Esophagus squamous epithelium (tissue), 5 donors: ENCODE measurements around the gene INPP5D. TPM values are rescaled to one million over a fixed set of nuclear protein-coding genes. Genes with fewer than 3 reads are reported as not detected.

Experiments used
- DNase-seq: peaks from one replicate; lab custom pipeline; 2025; lab: John Stamatoyannopoulos, UW
- H3K27ac ChIP-seq, 4 donors: fragments of 200-600 bp; sonication (generic); one replicate each; pipeline ENCODE4 v1.5.1; 2016 to 2019; ENCODE audit warnings: mild to moderate bottlenecking in 1 of 4
- H3K27me3 ChIP-seq, 4 donors: fragments of 200-600 bp; sonication (generic); 1 replicate in 3 of 4; 2 replicates in 1 of 4; pipeline versions ENCODE4 v1.5.1 to v1.6.0; 2017 to 2021; ENCODE audit warnings: antibody characterized with exemption in 1 of 4
- H3K36me3 ChIP-seq, 3 donors: fragments of 200-600 bp; sonication (generic); one replicate each; pipeline ENCODE4 v1.5.1; 2016 to 2019
- H3K4me1 ChIP-seq, 3 donors: fragments of 200-600 bp; sonication (generic); one replicate each; pipeline ENCODE4 v1.5.1; 2017 to 2019
- H3K4me3 ChIP-seq, 4 donors: fragments of 200-600 bp; sonication (generic); 1 replicate in 3 of 4; 2 replicates in 1 of 4; pipeline ENCODE4 v1.5.1; 2016 to 2019; ENCODE audit warnings: mild to moderate bottlenecking in 2 of 4, moderate library complexity in 1 of 4
- H3K9me3 ChIP-seq, 3 donors: fragments of 200-600 bp; sonication (generic); one replicate each; pipeline ENCODE4 v1.5.1; 2016 to 2019
- POLR2A ChIP-seq, 4 donors: fragments of 450-650 bp; IDR thresholded peaks; one replicate each; pipeline ENCODE4 v1.6.1; 2017; ENCODE audit warnings: antibody characterized with exemption in 4 of 4, mild to moderate bottlenecking in 4 of 4, moderate library complexity in 3 of 4
- WGBS, 2 donors: methylation state at CpG; one replicate each; pipeline ENCODE4 v1.1.5; 2018; 5-methylcytosine and 5-hydroxymethylcytosine counted together
- intact Hi-C: fragments of 100-400 bp; cut with DNase I; formaldehyde crosslinking; loops from one replicate; pipeline ENCODE4 v1.15.0; 2022
- total RNA-seq, 4 donors: library from RNA; depleted of rRNA; stranded (reverse); fragments of >200 nt; gene quantifications; one replicate each; pipeline ENCODE4 v1.1.0, GENCODE V29; 2016
- TF ChIP-seq, protein P1 (sequence below), 6 experiments: fragments of 450-650 bp in 4 of 6; fragments of 200-600 bp in 2 of 6; sonication (generic) in 2 of 6; IDR thresholded peaks; one replicate each; pipeline ENCODE4 v1.5.1; 2016 to 2019; ENCODE audit warnings: antibody characterized with exemption in 6 of 6, mild to moderate bottlenecking in 4 of 6, moderate library complexity in 4 of 6
- donor health status: DM: yes; HTN: yes; CAD: no.

The INPP5D gene
- total RNA-seq, 4 donors from 2014 or later: 2.2 to 36.0 (median 10.2) TPM

DNA sequence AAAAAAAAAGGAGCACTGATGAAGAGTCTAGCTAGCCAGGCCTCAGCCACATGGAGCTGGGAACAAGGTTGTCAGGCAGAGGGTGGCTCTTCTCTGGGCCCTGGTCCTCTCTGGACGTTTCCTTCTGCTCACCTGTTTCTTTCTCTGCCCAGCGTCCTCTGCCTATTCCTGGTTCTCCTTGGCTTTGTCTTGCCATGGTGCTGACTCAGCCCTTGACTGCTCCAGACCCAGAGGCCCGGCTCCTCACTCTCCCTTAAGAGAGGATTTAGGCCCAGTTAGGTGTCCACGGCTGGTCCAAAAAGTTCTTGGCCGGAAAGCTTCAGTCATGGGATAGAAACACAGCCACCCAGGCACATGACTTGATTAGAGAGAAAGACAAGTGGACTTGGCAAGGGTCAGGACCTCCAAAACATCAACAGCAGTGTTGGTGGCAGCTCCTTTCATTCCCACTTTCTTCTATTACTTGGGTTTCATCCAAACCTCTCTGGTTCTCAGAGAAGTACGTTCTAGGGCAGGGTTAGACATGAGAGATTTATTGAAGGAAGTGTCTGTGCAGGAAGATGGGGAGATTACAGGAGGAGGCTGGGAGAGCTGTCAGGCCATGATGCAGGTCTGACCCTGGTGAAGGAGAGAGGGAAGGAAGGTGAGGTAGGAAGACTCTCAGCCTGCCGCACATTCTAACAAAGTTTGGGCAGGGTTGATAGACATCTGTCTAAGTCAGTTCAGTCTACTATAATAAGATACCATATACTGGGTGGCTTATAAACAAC lies 176.9 kb downstream of the INPP5D start:
- intact Hi-C loops: loop anchor here (10.0 kb wide), 1 partner anchor 202 kb away; the partner anchor contains the start of gene NEU2
- no peaks in the 10 kb centered on the region for H3K9me3 ChIP-seq
- no peak for TF ChIP-seq POLR2A (IDR thresholded peaks at IDR 0.05)
- TF ChIP-seq, protein P1, sequence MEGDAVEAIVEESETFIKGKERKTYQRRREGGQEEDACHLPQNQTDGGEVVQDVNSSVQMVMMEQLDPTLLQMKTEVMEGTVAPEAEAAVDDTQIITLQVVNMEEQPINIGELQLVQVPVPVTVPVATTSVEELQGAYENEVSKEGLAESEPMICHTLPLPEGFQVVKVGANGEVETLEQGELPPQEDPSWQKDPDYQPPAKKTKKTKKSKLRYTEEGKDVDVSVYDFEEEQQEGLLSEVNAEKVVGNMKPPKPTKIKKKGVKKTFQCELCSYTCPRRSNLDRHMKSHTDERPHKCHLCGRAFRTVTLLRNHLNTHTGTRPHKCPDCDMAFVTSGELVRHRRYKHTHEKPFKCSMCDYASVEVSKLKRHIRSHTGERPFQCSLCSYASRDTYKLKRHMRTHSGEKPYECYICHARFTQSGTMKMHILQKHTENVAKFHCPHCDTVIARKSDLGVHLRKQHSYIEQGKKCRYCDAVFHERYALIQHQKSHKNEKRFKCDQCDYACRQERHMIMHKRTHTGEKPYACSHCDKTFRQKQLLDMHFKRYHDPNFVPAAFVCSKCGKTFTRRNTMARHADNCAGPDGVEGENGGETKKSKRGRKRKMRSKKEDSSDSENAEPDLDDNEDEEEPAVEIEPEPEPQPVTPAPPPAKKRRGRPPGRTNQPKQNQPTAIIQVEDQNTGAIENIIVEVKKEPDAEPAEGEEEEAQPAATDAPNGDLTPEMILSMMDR (IDR thresholded peaks at IDR 0.05): no peak
- H3K4me3 ChIP-seq: no peak overlapping the region
- no peaks in the 10 kb centered on the region for H3K27me3 ChIP-seq
- no peak for DNase-seq
- H3K36me3 ChIP-seq: no peaks in the 10 kb centered on the region
- peaks cover 2 to 6% (median 4%) of the 10 kb centered on the region in 3 donors for H3K4me1 ChIP-seq
- 69 to 73% methylated on average over 6 to 7 of the region's 7 CpGs for WGBS, 2 donors
- H3K27ac ChIP-seq: no peak overlapping the region

DNA sequence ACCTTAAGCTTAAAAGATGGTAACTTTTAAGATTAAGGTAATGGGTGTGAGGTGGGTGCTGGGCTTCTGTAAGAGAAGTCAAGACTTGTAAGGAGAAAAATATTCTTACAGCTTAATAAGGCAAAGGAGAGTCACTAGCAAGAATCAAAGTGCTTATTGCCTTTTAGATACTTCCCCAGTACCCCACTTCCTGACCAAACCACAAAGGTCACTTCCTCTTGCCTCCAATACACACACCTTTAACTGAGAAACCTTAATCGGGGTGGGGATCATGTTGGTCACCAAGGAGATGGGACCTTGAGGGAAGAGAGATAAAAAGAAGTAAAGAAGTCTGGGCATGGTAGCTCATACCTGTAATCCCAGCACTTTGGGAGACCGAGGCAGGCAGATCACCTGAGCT lies 180.8 kb downstream of the INPP5D start:
- Histone ChIP-seq H3K27ac (no peak overlapping the region), H3K27me3 (no peaks in the 10 kb centered on the region), H3K9me3 (no peaks in the 10 kb centered on the region), H3K4me3 (no peak overlapping the region), H3K36me3 (no peaks in the 10 kb centered on the region), H3K4me1 (peaks cover 5 to 11% (median 5%) of the 10 kb centered on the region in 3 donors)
- TF ChIP-seq, protein P1 (IDR thresholded peaks at IDR 0.05): no peak
- TF ChIP-seq POLR2A (IDR thresholded peaks at IDR 0.05): no peak
- intact Hi-C loops: loop anchor here (10.0 kb wide), 1 partner anchor 386 kb away; no protein-coding TSS in a partner anchor
- no peak for DNase-seq
- 53 to 67% methylated on average over 2 of the region's 2 CpGs for WGBS, 2 donors

DNA sequence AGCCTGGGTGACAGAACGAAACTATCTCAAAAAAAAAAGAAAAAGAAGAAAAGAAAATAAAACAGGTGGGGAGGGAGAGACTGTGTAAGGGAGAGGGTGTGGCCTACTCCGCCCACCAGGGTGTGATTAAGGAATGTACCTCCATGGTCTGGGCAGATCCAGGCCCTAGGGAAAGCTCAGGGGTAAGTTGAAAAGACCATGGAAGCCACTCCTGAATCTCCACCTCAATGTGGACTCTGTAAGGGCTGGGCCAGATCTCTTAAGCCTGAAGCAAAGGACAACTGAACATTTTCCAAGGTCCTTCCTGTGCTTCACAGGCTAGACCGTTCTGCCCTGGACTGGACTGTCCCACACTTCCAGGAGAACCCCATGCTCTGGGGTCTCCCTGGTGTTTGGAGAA lies 181.7 kb downstream of the INPP5D start:
- TF ChIP-seq, protein P1 (IDR thresholded peaks at IDR 0.05): no peak
- no peak for TF ChIP-seq POLR2A (IDR thresholded peaks at IDR 0.05)
- Histone ChIP-seq H3K27ac (peak overlapping the region in 2 of 4 donors; percentile 1 to 26), H3K4me3 (no peak overlapping the region), H3K4me1 (peaks cover 5 to 13% (median 7%) of the 10 kb centered on the region in 3 donors), H3K36me3 (no peaks in the 10 kb centered on the region), H3K9me3 (no peaks in the 10 kb centered on the region), H3K27me3 (no peaks in the 10 kb centered on the region)
- intact Hi-C loops: loop anchor here (10.0 kb wide), 1 partner anchor 387 kb away; no protein-coding TSS in a partner anchor
- DNase-seq: no peak
- 49 to 67% methylated on average over 3 of the region's 3 CpGs for WGBS, 2 donors

DNA sequence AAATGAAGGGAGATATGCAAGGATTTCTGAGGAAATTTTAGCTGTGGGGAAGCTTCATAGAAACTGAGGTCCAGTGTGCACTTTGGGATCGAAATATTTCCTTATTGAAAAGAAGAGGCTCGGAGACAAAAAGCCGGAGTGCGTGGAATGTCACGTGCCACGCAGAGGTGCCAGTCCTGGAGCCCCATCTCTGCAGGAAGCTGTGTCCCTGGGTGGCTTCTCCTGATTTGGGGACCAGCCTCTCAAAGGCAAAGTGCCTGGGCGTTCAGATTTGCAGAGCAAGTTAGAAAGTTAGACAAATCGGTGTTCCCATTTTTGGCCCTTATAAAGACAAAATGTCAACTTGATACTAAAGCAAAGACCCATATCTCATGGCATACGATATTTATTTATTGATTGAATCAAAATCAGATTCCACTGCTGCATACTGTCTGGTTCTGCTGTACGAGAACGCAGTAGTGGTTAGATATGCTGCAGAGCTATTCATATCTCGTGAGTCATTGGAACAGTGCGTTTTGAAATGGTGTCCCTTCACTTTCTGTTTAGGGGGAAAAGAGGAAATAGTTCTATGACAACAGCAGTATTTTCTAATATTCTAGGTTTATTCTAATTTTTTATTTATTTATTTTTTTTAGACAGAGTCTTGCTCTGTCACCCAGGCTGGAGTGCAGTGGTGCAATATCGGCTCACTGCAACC lies 182.2 kb downstream of the INPP5D start:
- DNase-seq: no peak
- TF ChIP-seq, protein P1 (IDR thresholded peaks at IDR 0.05): no peak
- TF ChIP-seq POLR2A (IDR thresholded peaks at IDR 0.05): no peak
- intact Hi-C loops: loop anchor here (10.0 kb wide), 1 partner anchor 388 kb away; no protein-coding TSS in a partner anchor
- H3K27ac ChIP-seq: peak overlapping the region in 2 of 4 donors; percentile 1 to 26
- H3K4me1 ChIP-seq: peaks cover 5 to 18% (median 12%) of the 10 kb centered on the region in 3 donors
- H3K9me3 ChIP-seq: no peaks in the 10 kb centered on the region
- no peaks in the 10 kb centered on the region for H3K36me3 ChIP-seq
- H3K27me3 ChIP-seq: no peaks in the 10 kb centered on the region
- 68 to 74% methylated on average over 13 to 14 of the region's 14 CpGs for WGBS, 2 donors
- no peak overlapping the region for H3K4me3 ChIP-seq
